ENCODE data around the gene STK33.

The STK33 gene

GRCh38 chr11:8392166-8392565 is 201.9 kb downstream of the STK33 start:
- no peak for DNase-seq (ENCODE audit: low read depth, low spot score)
- TF ChIP-seq YY1 (IDR thresholded peaks at IDR 0.05; ENCODE audit: insufficient read depth, insufficient read length) (no peak), ZNF274 (IDR thresholded peaks at IDR 0.05; ENCODE audit: low read depth, low read length) (no peak), SUZ12 (IDR thresholded peaks at IDR 0.05; ENCODE audit: extremely low read depth, insufficient read depth, insufficient read length) (no peak)
- H3K27me3 ChIP-seq (ENCODE audit: insufficient read depth, insufficient read length): no peaks in the 10 kb centered on the region

GRCh38 chr11:8390851-8391612 is 203.0 kb downstream of the STK33 start:
- Histone ChIP-seq H3K4me1 (ENCODE audit: insufficient read depth, insufficient read length) (no peaks in the 10 kb centered on the region), H3K4me3 (ENCODE audit: insufficient read length, low read depth) (no peak overlapping the region), H3K27me3 (ENCODE audit: insufficient read depth, insufficient read length) (no peaks in the 10 kb centered on the region), H3K36me3 (ENCODE audit: insufficient read depth, insufficient read length, low read length) (no peaks in the 10 kb centered on the region), H3K9me3 (ENCODE audit: insufficient read depth, low read length) (peaks cover 7% of the 10 kb centered on the region; the same call in 1 of the 2 replicates), H3K9ac (ENCODE audit: insufficient read length, low read depth) (no peak overlapping the region)
- DNase-seq (ENCODE audit: low read depth, low spot score): no peak
- TF ChIP-seq SUZ12 (IDR thresholded peaks at IDR 0.05; ENCODE audit: extremely low read depth, insufficient read depth, insufficient read length): no peak
- TF ChIP-seq YY1 (IDR thresholded peaks at IDR 0.05; ENCODE audit: insufficient read depth, insufficient read length): no peak
- TF ChIP-seq ZNF274 (IDR thresholded peaks at IDR 0.05; ENCODE audit: low read depth, low read length): no peak

More at GRCh38 chr11:8392166-8392565, 201.9 kb downstream of the STK33 start:
- Histone ChIP-seq H3K9ac (ENCODE audit: insufficient read length, low read depth) (no peak overlapping the region), H3K4me3 (ENCODE audit: insufficient read length, low read depth) (no peak overlapping the region), H3K9me3 (ENCODE audit: insufficient read depth, low read length) (peaks cover 11% of the 10 kb centered on the region; the same call in 1 of the 2 replicates), H3K36me3 (ENCODE audit: insufficient read depth, insufficient read length, low read length) (no peaks in the 10 kb centered on the region), H3K4me1 (ENCODE audit: insufficient read depth, insufficient read length) (no peaks in the 10 kb centered on the region)

GRCh38 chr11:8389029-8389996 is 204.7 kb downstream of the STK33 start:
- H3K36me3 ChIP-seq (ENCODE audit: insufficient read depth, insufficient read length, low read length): no peaks in the 10 kb centered on the region
- no peaks in the 10 kb centered on the region for H3K27me3 ChIP-seq (ENCODE audit: insufficient read depth, insufficient read length)
- H3K4me3 ChIP-seq (ENCODE audit: insufficient read length, low read depth): no peak overlapping the region
- no peaks in the 10 kb centered on the region for H3K9me3 ChIP-seq (ENCODE audit: insufficient read depth, low read length)
- DNase-seq (ENCODE audit: low read depth, low spot score): no peak
- no peak overlapping the region for H3K9ac ChIP-seq (ENCODE audit: insufficient read length, low read depth)
- no peaks in the 10 kb centered on the region for H3K4me1 ChIP-seq (ENCODE audit: insufficient read depth, insufficient read length)
- TF ChIP-seq YY1 (IDR thresholded peaks at IDR 0.05; ENCODE audit: insufficient read depth, insufficient read length): no peak
- TF ChIP-seq ZNF274 (IDR thresholded peaks at IDR 0.05; ENCODE audit: low read depth, low read length): no peak
- no peak for TF ChIP-seq SUZ12 (IDR thresholded peaks at IDR 0.05; ENCODE audit: extremely low read depth, insufficient read depth, insufficient read length)

DNA sequence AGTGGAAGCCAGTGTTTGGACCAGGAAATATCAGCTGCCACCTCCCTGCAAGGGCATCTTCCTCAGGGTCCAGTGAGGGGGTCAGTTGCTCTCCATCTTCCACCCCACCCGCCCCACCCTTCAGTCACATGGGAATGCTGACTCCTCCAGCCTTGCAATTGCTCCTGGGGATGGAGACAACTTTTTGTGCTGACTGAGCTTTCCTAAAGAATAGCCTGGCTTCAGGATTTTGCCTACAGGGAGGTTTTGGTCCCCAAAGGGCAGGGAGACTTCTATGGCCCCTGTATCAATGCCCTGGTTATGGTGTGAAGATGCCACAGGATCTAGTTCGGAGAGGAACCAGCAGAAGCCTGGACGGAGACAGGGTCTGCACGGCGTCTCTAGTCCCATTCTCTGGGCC is 206.3 kb downstream of the STK33 start:
- H3K9me3 ChIP-seq (ENCODE audit: insufficient read depth, low read length): no peaks in the 10 kb centered on the region
- TF ChIP-seq YY1 (IDR thresholded peaks at IDR 0.05; ENCODE audit: insufficient read depth, insufficient read length) (no peak), SUZ12 (IDR thresholded peaks at IDR 0.05; ENCODE audit: extremely low read depth, insufficient read depth, insufficient read length) (no peak), ZNF274 (IDR thresholded peaks at IDR 0.05; ENCODE audit: low read depth, low read length) (no peak)
- H3K4me3 ChIP-seq (ENCODE audit: insufficient read length, low read depth): no peak overlapping the region

DNA sequence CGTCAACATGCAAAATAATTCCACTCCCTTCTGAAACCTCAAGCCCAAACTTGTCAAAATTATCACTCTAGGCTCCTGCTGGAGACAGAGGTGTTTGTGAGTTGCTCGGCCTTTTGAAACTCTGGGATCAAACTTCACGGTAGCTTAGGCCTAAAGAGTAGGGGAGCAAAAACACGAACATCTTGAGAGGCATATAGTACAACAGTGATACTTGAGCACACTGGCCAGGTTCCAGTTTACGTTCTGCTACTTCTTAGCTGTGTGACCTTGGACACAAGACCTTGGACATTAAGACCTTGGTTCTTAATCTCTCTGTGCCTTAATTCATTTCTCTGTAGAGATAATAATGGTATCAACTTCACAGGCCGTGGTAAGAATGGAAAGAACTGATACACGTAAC is 206.9 kb downstream of the STK33 start:
- Histone ChIP-seq H3K4me3 (ENCODE audit: insufficient read length, low read depth) (no peak overlapping the region), H3K9ac (ENCODE audit: insufficient read length, low read depth) (no peak overlapping the region), H3K4me1 (ENCODE audit: insufficient read depth, insufficient read length) (no peaks in the 10 kb centered on the region), H3K27me3 (ENCODE audit: insufficient read depth, insufficient read length) (no peaks in the 10 kb centered on the region), H3K36me3 (ENCODE audit: insufficient read depth, insufficient read length, low read length) (no peaks in the 10 kb centered on the region), H3K9me3 (ENCODE audit: insufficient read depth, low read length) (no peaks in the 10 kb centered on the region)
- no peak for DNase-seq (ENCODE audit: low read depth, low spot score)
- TF ChIP-seq SUZ12 (IDR thresholded peaks at IDR 0.05; ENCODE audit: extremely low read depth, insufficient read depth, insufficient read length) (no peak), ZNF274 (IDR thresholded peaks at IDR 0.05; ENCODE audit: low read depth, low read length) (no peak), YY1 (IDR thresholded peaks at IDR 0.05; ENCODE audit: insufficient read depth, insufficient read length) (no peak)

More for the DNA sequence above, 206.3 kb downstream of the STK33 start:
- no peak for DNase-seq (ENCODE audit: low read depth, low spot score)
- H3K9ac ChIP-seq (ENCODE audit: insufficient read length, low read depth): no peak overlapping the region
- H3K4me1 ChIP-seq (ENCODE audit: insufficient read depth, insufficient read length): no peaks in the 10 kb centered on the region
- H3K27me3 ChIP-seq (ENCODE audit: insufficient read depth, insufficient read length): no peaks in the 10 kb centered on the region
- H3K36me3 ChIP-seq (ENCODE audit: insufficient read depth, insufficient read length, low read length): no peaks in the 10 kb centered on the region

DNA sequence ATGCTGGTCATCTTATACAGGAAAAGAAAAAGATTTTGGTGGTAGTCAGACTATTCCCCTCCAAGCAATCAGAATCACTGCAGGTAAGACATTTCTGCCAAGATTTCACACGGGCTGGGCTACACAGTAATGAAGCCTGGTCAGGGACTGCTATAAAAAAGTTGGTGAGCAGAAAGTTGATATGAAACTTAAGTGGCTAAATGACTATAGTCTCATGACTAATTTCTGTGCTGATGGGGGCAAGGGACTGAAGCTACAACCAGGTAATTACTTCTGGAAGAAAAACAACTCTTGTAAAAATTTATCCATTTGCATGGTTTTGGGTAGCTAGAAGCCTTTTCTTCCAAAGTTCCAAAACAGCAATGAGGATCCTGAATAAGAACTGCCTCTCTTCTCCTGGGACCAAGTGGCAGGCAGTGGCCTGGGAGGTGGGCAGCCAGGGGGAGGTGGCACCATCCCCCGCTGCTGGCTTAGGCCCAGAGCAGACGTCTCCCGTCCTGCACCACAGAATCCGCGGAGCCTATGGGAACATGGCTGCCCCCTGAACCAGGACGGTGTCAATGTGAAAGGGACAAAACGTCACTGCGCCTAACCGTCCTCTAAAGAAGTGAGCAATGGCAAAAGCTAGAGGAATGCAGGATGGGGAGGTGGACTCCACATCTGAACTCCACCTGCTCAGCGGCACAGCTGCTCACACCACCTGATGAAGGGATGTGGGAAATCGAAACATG is 207.7 kb downstream of the STK33 start:
- DNase-seq (ENCODE audit: low read depth, low spot score): no peak
- no peak for TF ChIP-seq ZNF274 (IDR thresholded peaks at IDR 0.05; ENCODE audit: low read depth, low read length)
- no peak overlapping the region for H3K9ac ChIP-seq (ENCODE audit: insufficient read length, low read depth)
- H3K4me1 ChIP-seq (ENCODE audit: insufficient read depth, insufficient read length): no peaks in the 10 kb centered on the region
- no peaks in the 10 kb centered on the region for H3K27me3 ChIP-seq (ENCODE audit: insufficient read depth, insufficient read length)
- H3K9me3 ChIP-seq (ENCODE audit: insufficient read depth, low read length): no peaks in the 10 kb centered on the region
- H3K36me3 ChIP-seq (ENCODE audit: insufficient read depth, insufficient read length, low read length): no peaks in the 10 kb centered on the region
- no peak overlapping the region for H3K4me3 ChIP-seq (ENCODE audit: insufficient read length, low read depth)

Measured in NT2/D1 (cell line).